ENCODE results near the gene SI. TPM values are rescaled to one million over a fixed set of nuclear protein-coding genes. Genes with fewer than 3 reads are reported as not detected.

The SI gene
- total RNA-seq, 1 experiment from 2014 or later: not detected

DNA sequence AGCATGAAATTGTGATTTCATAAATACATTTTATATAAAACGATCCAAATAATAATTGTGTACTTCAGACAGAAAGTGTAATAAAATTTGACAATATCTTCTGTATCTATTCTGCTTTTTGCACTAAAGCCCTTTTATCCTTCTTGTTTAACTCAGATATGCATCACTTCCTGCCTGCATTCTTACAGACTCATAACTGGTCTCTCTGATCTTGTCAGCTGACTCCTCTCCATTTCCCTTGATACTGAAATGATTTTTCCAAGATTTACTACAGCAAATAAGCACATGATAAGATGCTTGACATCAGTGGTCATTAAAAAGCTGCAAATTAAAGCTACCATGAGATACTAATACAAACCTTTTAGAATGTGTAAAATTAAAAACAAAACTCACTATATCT, 25.3 kb upstream of the SI start:
- Histone ChIP-seq H3K4me1 (ENCODE audit: insufficient read depth, low read length) (no peaks in the 10 kb centered on the region), H2BK20ac (ENCODE audit: low read depth, low read length, poor library complexity, severe bottlenecking) (no peak overlapping the region), H3K9ac (ENCODE audit: extremely low read depth, insufficient read length, low read length) (no peak overlapping the region), H3K4ac (ENCODE audit: low read depth, low read length) (no peak overlapping the region), H3K14ac (ENCODE audit: insufficient read depth, low read length) (no peak overlapping the region), H3K18ac (ENCODE audit: insufficient read length, low read depth, low read length) (no peak overlapping the region), H3T11ph (ENCODE audit: low read length) (no peak overlapping the region), H3K23me2 (ENCODE audit: insufficient read length, low read depth, low read length, poor library complexity, severe bottlenecking) (no peaks in the 10 kb centered on the region), H2BK15ac (ENCODE audit: low read depth, low read length) (no peak overlapping the region), H3K79me1 (ENCODE audit: insufficient read depth, low read depth, low read length, poor library complexity, severe bottlenecking) (no peaks in the 10 kb centered on the region), H2BK12ac (ENCODE audit: insufficient read length, low read depth, low read length) (no peak overlapping the region), H3K56ac (ENCODE audit: insufficient read length, low read depth, low read length) (no peak overlapping the region), H3K9me3 (ENCODE audit: control insufficient read depth, low read depth, low read length) (no peaks in the 10 kb centered on the region), H2BK5ac (ENCODE audit: insufficient read length, low read length) (no peak overlapping the region), H3K23ac (ENCODE audit: insufficient read length, low read depth, low read length) (no peak overlapping the region), H4K5ac (ENCODE audit: insufficient read length, low read depth, low read length) (no peak overlapping the region), H2AFZ (ENCODE audit: low read length) (no peak overlapping the region), H4K8ac (replicated peaks; ENCODE audit: insufficient read length, low read depth, low read length) (no peak overlapping the region), H2BK120ac (ENCODE audit: low read depth, low read length, poor library complexity, severe bottlenecking) (no peak overlapping the region), H2AK5ac (ENCODE audit: insufficient read length, low read length) (no peak overlapping the region), H3K27ac (ENCODE audit: insufficient read length, low read depth, low read length) (no peak overlapping the region), H3K79me2 (ENCODE audit: insufficient read depth, low read length) (no peaks in the 10 kb centered on the region), H3K27me3 (ENCODE audit: insufficient read depth, low read length) (no peaks in the 10 kb centered on the region), H3K4me2 (ENCODE audit: insufficient read depth, insufficient read length, low read length) (no peak overlapping the region), H4K20me1 (ENCODE audit: control insufficient read depth, insufficient read depth, insufficient read length) (no peaks in the 10 kb centered on the region), H4K91ac (ENCODE audit: insufficient read length, low read depth, low read length) (no peak overlapping the region)
- no CpG with 5 or more reads among the region's 1 CpG for WGBS (ENCODE audit: extremely low coverage, insufficient read length, low lambda C conversion rate)
- no peaks in the 10 kb centered on the region for H3K27me3 Mint-ChIP-seq (ENCODE audit: low read depth)
- no peak for DNase-seq
- no peak overlapping the region for H3K27ac Mint-ChIP-seq
- no peaks in the 10 kb centered on the region for H3K9me3 Mint-ChIP-seq
- H3K4me3 Mint-ChIP-seq: no peak overlapping the region
- no peaks in the 10 kb centered on the region for H3K4me1 Mint-ChIP-seq
- TF ChIP-seq, protein P1, sequence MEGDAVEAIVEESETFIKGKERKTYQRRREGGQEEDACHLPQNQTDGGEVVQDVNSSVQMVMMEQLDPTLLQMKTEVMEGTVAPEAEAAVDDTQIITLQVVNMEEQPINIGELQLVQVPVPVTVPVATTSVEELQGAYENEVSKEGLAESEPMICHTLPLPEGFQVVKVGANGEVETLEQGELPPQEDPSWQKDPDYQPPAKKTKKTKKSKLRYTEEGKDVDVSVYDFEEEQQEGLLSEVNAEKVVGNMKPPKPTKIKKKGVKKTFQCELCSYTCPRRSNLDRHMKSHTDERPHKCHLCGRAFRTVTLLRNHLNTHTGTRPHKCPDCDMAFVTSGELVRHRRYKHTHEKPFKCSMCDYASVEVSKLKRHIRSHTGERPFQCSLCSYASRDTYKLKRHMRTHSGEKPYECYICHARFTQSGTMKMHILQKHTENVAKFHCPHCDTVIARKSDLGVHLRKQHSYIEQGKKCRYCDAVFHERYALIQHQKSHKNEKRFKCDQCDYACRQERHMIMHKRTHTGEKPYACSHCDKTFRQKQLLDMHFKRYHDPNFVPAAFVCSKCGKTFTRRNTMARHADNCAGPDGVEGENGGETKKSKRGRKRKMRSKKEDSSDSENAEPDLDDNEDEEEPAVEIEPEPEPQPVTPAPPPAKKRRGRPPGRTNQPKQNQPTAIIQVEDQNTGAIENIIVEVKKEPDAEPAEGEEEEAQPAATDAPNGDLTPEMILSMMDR (conservative IDR thresholded peaks at IDR 0.05): no peak
- no peaks in the 10 kb centered on the region for H3K36me3 Mint-ChIP-seq (ENCODE audit: insufficient read depth in 1 of 3, low read depth in 3 of 3)
